SH-SY5Y (cell line): ENCODE measurements around the gene FSHB.

Experiments used
- GATA2 ChIP-seq: IDR thresholded peaks from 2 replicates; pipeline ENCODE4 v1.6.1; 2011; ENCODE audit warnings: mild to moderate bottlenecking, low read depth, low read length
- GATA3 ChIP-seq: IDR thresholded peaks from 2 replicates; pipeline ENCODE4 v1.6.1; 2011; ENCODE audit warnings: low read depth, mild to moderate bottlenecking, low read length, moderate library complexity

- TF ChIP-seq GATA2 (no peak), GATA3 (no peak)
Observed at GRCh38 chr11:30279796-30280195, 49.0 kb downstream of the FSHB start.
